Umbilical cord (tissue), 2 donors: ENCODE results near the gene HBQ1. TPM values are rescaled to one million over a fixed set of nuclear protein-coding genes. Genes with fewer than 3 reads are reported as not detected.
"Not testable (repeated sequence)": the region's sequence is repeated elsewhere in the genome, so short reads cannot be mapped to it uniquely, and the experiment has no call there.

Experiments used
- DNase-seq: peaks from one replicate; pipeline ENCODE4 v3.0.0-alpha.2; 2015; ENCODE audit warnings: low spot score
- total RNA-seq: library from RNA; depleted of rRNA; stranded (reverse); fragments of >200 nt; gene quantifications from one replicate; pipeline ENCODE4 v1.2.3, GENCODE V29; 2014; ENCODE audit warnings: low replicate concordance; ENCODE audit not compliant: insufficient read depth

HBQ1 gene
- total RNA-seq, 1 donor from 2014 or later: not detected

GRCh38 chr16:160691-161190, 19.5 kb upstream of the HBQ1 start:
- no peak for DNase-seq

GRCh38 chr16:162271-162991, 17.8 kb upstream of the HBQ1 start:
- no peak for DNase-seq

GRCh38 chr16:163139-163538, 17.1 kb upstream of the HBQ1 start:
- not testable (repeated sequence) for DNase-seq

GRCh38 chr16:163696-164095, 16.6 kb upstream of the HBQ1 start:
- not testable (repeated sequence) for DNase-seq

- DNase-seq: not testable (repeated sequence)
Observed at GRCh38 chr16:164134-164823, 16.0 kb upstream of the HBQ1 start.

GRCh38 chr16:164827-165538, 15.3 kb upstream of the HBQ1 start:
- no peak for DNase-seq

GRCh38 chr16:165539-166374, 14.5 kb upstream of the HBQ1 start, which contains the start of gene HBM:
TSS of gene HBM (plus strand) at chr16:165978. CDS start at chr16:165998, 20 bp downstream.
- no peak for DNase-seq

GRCh38 chr16:166375-167121, 13.7 kb upstream of the HBQ1 start:
- DNase-seq: no peak

GRCh38 chr16:167122-167690, 13.1 kb upstream of the HBQ1 start:
- no peak for DNase-seq

GRCh38 chr16:168424-168823, 11.8 kb upstream of the HBQ1 start:
- no peak for DNase-seq

- DNase-seq: no peak
Observed at GRCh38 chr16:169014-169413, 11.2 kb upstream of the HBQ1 start.

- DNase-seq: not testable (repeated sequence)
Observed at GRCh38 chr16:170088-170507, 10.2 kb upstream of the HBQ1 start.

GRCh38 chr16:170788-171187, 9.5 kb upstream of the HBQ1 start:
- no peak for DNase-seq

- not testable (repeated sequence) for DNase-seq
Observed at GRCh38 chr16:172374-172941, 7.8 kb upstream of the HBQ1 start, which contains the start of gene HBA2. TSS of gene HBA2 (plus strand) at chr16:172876. CDS start at chr16:172913, 37 bp downstream.

- not testable (repeated sequence) for DNase-seq
Observed at GRCh38 chr16:173211-173854, 6.9 kb upstream of the HBQ1 start.

GRCh38 chr16:173928-174769, 6.1 kb upstream of the HBQ1 start:
- not testable (repeated sequence) for DNase-seq

GRCh38 chr16:175011-175949, 5.0 kb upstream of the HBQ1 start:
- DNase-seq: no peak
